HUDEP-2 (cell line): Measurements from ENCODE around the gene MMP24.
"Not testable (repeated sequence)": the region's sequence is repeated elsewhere in the genome, so short reads cannot be mapped to it uniquely, and the experiment has no call there.

ENCODE experiments used
- DNase-seq, 76 experiments: peaks; one replicate each; lab custom pipeline; 2025; ENCODE audit not compliant: unreplicated experiment in 76 of 76; lab: John Stamatoyannopoulos, UW

The MMP24 gene

DNA sequence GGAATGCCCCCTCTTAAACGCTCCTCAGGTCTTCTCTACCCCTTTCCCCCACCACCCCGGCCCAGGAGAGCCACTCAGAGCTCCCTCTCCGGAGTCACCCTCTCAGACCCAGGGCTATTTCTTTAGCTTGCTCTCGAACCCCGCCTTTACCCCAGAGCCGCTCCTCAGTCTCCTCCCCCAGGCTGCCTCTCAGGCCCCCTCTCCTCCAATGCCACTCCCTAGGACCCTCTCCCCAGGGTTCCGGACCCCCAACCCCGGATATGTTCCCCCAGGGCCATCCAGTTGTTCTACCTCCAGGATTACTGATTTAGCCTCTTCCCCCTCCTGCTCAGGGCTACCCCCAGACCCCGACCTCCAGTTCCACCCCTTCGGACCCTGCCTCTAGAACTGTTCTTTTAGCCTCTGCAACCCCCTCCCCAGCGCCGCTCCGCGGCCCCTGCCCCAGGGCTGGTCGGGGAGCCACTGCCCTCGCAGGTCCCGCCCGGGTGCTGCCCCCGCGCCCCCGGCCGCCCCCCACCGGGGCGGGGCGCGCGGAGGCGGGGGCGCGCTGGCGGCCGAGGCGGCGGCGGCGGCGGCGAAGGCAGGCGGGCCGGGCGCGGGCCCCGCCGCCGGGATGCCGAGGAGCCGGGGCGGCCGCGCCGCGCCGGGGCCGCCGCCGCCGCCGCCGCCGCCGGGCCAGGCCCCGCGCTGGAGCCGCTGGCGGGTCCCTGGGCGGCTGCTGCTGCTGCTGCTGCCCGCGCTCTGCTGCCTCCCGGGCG is at the start of gene MMP24:
Gene MMP24, plus strand, starts transcription at position 565 of the 758 bp plus-strand sequence. Its CDS starts 49 bp downstream, at position 614.
- DNase-seq, result no peak

DNA sequence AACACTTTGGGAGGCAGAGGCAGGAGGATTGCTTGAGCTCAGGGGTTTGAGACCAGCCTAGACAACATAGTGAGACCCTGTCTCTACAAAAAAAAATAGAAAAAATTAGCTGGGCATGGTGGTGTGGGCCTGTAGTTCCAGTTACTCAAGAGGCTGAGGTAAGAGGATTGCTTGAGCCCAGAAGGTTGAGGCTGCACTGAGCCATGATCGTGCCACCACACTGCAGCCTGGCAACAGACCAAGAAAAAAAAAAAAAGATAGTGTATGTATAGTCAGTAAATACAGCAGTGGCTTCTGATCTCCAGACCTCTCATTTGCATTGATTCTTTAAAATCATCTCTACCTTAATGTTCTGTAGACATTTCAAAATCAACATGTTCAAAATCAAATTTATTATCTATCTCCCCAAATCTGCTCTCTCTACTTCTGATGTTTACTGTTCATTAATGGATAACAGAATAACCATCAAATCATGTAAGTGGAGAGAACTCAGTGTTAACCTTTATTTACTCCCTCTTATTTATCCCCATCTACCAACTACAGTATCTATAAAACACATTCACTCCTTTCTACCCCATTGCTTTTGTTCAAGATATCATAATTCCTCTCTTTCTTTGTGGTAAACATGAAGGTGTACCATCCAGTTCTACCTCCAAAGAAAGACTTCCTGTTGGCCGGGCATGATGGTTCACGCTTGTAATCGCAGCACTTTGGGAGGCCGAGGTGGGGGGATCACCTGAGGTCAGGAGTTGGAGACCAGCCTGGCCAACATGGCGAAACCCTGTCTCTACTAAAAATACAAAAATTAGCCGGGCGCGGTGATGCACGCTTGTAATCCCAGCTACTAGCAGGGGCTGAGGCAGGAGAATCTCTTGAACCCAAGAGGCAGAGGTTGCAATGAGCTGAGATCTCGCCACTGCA is 46.9 kb upstream of the MMP24 start:
- peak in 3 of 76 experiments; percentile 2 to 22 (median 16) for DNase-seq

DNA sequence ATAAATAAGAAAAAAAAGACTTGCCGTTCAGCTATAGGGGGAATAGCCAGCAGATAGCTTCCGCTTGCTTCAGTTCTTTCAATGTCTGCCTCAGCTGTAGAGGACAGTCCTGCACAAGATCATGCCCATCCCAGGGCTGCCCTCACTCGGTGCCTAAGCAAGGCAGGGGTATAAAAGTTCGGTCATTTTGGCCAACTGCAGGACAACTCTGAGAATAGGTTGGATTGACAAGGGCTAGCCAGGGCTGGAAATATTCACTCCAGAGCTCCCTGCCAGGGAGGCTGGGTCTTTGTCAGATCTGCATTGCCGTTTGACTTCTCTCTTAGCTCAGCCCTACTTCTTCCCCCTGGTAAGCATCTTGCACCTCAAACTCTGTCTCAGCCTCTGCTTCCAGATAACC is 46.2 kb upstream of the MMP24 start:
- no peak for DNase-seq

DNA sequence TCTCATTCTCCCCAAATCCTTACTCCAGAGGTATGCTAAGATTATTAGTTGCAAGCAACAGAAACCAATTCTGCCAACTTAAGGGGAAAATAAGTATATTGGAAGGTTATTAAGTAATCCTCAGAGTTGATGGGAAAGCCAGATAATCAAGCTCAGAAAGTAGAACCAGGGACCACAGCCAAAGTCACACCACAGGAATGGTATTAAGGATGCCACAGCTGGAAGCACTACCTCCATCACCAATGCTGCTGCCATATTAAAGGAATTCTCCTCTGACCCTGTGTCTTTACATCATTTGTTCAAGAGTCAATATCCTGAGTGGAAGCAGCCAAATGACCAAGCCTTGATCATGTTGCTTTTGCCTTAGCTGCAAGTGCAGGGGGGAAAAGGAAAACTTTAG is 44.8 kb upstream of the MMP24 start:
- DNase-seq, result no peak

DNA sequence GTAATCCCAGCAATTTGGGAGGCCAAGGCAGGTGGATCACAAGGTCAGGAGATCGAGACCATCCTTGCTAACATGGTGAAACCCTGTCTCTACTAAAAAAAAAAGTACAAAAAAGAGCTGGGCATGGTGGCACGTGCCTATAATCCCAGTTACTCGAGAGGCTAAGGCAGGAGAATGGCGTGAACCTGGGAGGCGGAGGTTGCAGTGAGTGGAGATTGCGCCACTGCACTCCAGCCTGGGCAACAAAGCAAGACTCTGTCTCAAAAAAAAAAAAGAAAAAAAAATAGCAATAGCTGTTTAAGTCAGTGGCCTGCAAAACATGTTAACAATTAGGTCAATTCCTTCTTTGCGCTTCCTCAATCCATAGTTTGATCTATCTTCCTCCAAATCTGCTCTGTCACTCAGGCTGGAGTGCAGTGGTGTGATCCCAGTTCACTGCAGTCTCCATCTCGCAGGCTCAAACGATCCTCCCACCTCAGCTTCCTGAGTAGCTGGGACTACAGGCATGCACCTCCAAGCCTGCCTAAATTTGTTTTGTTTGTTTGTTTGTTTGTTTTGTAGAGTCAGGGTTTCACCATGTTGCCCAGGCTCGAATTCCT is 39.7 kb upstream of the MMP24 start:
- not testable (repeated sequence) for DNase-seq

DNA sequence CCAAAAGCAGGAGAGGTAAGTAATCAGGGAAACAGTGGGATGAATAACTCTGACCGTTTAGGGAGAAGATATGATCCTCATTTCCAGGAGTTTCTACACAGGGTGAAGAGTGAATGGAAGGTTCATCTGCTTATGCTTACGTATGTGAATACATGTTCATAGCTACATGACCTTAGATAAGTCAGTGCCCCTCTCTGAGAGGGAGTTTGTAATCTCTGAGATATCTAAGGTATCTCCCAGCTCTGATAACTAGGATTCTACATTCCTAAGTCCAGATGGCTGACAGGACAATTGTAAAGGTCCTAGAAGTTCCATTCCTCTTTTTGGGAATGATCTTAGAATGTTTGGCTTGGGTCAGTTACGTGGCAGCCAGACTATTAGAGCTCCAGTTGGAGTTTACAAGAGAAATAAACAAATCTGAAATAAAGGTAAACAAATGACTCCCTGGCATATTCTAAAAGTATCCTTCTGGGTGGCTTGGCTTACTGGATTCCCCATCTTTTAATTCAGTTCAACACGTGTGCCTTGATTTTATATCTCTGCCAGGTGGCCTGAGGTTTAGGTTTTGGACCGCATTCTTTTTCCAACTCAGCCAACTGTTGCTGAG is 38.8 kb upstream of the MMP24 start:
- DNase-seq, result no peak

DNA sequence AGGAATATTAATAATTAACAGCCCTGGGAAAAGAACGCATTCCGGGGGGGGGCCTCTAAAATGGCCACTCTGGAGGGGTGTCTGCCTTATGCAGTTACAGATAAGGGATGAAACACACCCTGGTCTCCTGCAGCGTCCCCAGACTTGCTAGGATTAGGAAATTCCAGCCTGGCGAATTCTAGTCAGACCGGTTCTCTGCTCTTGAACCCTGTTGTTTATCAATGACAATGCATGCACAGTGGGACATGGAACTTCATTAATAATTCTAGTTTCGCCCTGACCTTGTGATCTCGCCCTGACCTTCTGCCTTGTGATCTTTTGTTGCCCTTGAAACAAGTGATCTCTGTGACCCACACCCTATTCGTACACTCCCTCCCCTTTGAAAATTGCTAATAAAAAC is 37.3 kb upstream of the MMP24 start:
- DNase-seq, result not testable (repeated sequence)

DNA sequence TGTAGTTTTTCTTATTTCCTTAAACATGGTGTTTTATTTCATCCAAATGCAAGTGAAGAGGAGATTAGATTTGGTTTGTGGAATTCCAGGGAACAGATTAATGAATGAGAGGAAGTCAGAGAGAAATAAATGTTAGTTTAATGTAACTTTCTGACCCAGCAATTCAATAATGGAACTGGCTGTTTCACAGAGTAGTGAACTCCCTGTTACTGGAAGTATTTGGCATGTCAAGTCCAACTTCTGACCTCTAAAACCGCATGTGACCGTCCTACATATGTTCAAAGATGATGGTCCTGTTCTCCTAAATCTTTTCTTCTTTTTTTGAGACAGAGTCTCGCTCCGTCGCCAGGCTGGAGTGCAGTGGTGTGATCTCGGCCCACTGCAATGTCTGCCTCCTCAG is 35.9 kb upstream of the MMP24 start:
- no peak for DNase-seq

DNA sequence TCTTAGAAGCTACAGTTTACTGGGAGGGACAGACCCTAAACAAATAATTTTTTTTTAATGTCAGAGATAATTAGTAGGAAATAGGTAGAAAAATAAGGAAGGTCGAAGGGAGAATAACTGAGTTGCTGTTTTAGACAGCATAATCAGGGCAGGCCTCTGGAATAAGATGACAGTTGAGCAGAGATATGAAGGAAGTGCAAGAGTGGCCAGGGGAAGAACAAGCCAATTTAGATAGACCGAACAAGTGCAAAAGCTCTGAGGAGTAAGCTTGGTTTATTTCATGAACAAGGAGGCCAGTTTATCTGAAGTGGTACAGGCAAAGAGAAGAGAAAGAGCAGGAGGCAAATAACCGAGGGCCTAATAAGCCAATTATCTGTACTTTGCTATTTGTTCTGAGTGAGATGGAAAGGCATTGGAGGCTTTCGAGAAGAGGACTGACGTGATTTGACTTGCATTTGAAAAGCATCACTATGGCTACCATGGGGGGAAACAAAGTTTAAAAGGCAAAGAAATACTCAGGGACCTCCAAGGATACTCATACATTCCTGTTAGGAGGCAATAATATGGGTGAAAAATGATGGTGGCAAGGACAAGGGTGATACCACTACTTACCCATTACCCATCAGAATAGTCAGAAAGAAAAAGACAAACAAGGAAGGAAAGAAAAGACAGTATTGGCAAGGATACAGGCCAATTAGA is 34.9 kb upstream of the MMP24 start:
- peak in 2 of 76 experiments; percentile 4 to 33 for DNase-seq

DNA sequence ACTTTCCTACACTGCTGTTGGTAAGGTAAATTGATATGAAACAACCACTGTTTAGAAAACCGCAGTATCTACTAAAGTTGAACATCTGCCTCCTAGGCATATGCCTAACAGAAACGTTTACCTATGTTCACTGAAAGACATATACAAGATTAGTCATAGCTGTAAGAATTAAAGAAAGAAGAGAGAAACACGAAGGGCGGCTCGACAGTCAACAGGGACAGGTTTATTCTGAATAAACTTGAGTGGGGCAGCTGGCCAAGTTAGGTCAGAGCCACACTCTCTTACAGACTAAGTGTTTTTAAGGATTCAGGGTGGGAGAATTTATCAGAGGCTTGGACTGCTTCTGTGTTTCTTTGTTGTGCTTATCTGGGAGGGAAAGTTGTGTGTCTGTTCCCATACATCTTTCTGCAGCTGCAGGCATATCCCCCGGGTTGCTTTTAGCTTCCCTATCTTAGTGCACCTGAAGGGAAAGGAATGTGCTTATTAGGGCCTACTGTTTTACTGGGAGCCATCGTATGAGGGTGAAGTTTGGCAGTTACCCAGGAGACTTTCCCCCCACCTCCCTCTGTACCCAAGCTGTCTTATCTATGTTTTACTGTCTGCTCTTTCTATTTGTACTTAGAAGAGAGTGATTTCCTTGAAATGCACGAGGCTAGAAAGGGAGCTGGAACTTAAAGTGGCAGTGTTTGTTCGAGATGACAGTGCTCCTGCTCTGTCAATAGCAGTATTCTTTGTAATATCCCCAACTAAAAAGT is 34.2 kb upstream of the MMP24 start:
- peak in 74 of 76 experiments; percentile 8 to 88 (median 66) for DNase-seq

DNA sequence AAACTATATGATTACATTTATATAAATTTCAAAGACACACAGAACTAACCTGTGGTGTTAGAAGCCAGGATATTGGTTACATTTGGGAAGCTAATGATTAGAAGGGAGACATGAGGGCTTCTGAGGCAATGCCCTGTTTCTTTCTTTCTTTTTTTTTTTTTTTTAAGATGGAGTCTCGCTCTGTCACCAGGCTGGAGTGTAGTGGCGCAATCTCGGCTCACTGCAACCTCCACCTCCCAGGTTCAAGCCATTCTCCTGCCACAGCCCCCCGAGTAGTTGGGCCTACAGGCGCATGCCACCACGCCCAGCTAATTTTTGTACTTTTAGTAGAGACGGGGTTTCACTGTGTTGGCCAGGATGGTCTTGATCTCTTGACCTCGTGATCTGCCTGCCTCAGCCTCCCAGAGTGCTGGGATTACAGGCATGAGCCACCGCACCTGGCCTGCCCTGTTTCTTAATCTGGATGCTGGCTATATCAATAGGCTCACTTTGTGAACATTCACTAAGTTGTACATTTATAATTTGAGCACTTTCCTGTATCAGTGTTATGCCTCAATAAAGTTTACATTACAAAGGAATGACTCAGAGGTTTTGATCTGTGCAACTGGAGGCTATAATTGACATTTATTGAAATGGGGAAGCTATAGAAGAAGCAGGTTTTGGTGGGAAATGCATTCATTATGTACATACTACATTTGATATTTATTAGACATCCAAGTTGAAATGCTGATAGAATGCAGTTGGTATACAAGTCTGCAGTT is 33.3 kb upstream of the MMP24 start:
- peak in 1 of 76 experiments; percentile 6 for DNase-seq

DNA sequence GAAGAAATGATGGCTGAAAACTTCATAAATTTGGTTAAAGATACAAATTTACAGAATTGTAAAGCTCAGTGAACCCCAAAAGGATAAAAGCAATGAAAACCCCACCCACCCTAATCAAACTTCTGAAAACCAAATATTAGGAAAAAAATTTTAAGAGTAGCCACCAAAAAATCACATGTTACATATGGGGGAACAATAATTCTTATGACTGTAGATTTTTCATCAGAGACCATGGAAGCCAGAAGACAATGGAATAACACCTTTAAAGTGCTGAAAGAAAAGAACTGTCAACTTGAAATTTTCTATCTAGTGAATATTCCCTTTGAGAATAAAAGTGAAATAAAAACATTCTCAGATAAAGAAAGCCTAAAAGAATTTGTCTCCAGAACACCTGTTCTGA is 30.2 kb upstream of the MMP24 start:
- DNase-seq, result no peak

DNA sequence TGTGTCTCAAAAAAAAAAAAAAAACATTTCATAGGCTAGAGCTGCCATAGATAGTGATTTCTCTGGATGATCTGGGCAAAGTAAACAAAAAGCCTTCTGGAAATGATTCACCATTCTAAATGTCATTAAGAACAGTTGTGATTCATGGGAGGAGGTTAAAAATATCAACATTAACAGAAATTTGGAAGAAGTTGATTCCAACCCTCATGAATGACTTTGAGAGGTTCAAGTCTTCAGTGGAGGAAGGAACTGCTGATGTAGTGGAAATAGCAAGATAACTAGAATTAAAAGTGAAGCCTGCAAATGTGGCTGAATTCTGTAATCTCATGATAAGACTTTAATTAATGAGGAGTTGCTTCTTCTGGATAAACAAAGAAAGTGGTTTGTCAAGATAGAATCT is 26.8 kb upstream of the MMP24 start:
- DNase-seq, result no peak

DNA sequence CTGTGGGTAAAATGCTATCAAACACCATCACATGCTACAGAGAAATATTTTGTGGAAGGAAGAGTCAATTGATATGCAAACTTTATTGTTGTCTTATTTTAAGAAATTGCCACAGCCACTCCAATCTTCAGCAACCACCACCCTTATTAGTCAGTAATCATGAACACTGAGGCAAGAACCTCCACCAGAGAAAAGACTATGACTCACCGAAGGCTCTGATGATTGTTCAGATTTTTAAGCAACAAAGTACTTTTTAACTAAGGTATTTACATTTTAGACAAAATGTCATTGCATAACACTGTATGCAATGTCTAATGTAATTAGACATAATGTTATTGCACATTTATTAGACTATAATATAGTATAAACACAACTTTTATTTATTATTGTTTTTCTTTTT is 26.2 kb upstream of the MMP24 start:
- DNase-seq, result no peak

DNA sequence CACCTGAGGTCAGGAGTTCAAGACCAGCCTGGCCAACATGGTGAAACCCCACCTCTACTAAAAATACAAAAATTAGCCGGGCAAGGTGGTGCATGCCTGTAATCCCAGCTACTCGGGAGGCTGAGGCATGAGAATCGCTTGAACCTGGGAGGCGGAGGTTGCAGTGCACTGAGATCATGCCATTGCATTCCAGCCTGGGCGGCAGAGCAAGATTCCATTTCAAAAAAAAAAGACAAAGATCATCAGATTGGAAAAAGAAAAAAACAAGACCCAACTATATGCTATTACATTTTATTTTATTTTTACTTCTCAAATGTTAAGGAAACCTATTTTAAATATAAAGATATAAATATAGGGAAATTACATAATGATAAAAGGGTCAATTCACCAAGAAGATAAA is 25.0 kb upstream of the MMP24 start:
- not testable (repeated sequence) for DNase-seq

DNA sequence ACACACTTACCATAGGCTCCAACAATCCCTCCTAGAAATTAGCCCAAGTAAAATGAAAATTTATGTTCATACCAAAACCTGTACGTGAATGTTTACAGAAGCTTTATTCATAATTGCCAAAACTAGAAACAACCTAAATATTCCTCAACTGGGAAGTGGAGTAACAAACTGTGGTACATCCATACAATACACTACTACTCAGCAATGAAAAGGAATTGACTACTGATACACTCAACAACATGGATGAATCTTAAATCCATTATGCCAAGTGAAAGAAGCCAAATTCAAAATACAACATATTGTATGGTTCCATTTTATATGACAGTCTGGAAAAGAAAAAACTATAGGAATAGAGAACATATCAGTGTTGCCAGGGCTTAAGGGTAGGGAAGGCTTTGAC is 19.7 kb upstream of the MMP24 start:
- DNase-seq, result no peak

DNA sequence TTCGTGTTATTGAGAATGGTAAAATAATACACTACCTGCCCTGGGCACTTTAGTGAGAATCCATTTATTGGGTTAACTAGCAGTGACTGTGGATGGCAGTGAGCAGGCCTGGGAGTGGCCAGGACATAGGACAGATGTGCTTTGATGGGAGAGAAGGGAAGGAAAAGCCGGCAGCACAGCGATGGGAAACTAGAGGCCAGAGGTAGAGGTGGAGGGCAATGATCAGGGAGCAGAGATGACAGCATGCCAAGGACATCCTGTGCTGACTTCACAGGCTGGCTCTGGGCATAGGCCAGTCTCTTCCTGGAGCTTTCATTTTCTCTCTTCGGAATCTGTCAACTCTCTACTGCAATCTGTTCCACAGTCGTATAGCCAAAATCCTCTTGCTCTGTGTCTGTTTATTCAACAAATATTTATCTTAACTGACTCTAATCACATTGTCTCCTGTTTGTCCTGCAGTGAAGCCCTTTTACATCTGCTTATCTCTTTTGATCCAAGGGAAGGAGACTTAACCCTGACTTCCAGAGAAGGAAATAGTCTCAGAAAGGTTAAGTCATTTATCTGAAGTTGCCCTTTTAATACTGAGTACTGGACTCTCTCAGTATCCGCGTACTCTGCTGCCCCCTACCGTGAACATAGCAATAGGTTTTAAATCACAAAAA is 18.4 kb upstream of the MMP24 start:
- DNase-seq, result peak in 71 of 76 experiments; percentile 3 to 86 (median 65)
